ENCODE data around the gene NKIRAS2. TPM values are rescaled to one million over a fixed set of nuclear protein-coding genes. Genes with fewer than 3 reads are reported as not detected.

Gene NKIRAS2
- total and polyA plus RNA-seq, 2 of the 13 experiments (the other 11 are each of a cell fraction or from before 2014, with no cell fraction given), result 27.9 to 42.0 TPM

DNA sequence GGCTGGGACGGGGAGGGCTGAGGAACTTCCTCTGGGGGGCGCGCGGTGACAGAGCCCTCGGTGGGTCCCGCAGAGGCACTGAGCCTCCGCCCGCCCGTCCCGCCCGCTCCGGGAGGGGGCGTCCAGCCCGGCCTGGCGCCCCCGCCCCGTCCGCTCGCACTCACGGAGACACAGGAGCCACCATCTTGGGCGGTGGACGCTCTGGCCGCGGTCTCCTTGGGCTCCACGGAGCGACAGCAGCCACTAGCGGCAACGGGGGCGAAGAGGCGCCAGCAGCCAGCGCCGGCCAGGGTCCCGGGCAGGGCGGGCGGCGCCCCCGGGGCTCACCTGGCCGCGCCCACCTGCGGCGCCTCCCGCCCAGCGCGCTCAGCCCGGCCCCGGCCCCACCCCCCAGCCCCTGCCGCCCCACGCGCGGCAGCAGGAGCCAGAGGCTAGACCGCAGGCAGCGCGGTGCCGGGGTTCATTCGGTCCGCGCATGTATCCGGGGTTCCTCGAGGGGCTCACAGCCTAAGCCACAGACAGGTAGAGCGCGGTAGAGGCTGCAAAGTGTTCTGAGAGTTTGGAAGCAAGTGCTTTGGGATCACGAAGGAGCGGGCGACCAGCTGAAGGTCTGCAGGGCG is 30.6 kb downstream of the NKIRAS2 start, which contains the start of gene C17orf113 (continued):
- TF ChIP-seq ZNF496 (CRISPR knock-in tag; IDR thresholded peaks at IDR 0.05; ENCODE audit: insufficient replicate concordance) (no peak), POGZ (CRISPR knock-in tag; IDR thresholded peaks at IDR 0.05) (peak; percentile 47; the same call in 1 of the 2 replicates), YY1 (IDR thresholded peaks at IDR 0.05; ENCODE audit: insufficient read depth, insufficient replicate concordance, low read depth, low read length) (peak; percentile 94), ZNF138 (CRISPR knock-in tag; IDR thresholded peaks at IDR 0.05; ENCODE audit: low read depth) (0 out of 2 replicates have a peak, but pooled peaks have one; percentile 70)
- TF ChIP-seq, protein P1, sequence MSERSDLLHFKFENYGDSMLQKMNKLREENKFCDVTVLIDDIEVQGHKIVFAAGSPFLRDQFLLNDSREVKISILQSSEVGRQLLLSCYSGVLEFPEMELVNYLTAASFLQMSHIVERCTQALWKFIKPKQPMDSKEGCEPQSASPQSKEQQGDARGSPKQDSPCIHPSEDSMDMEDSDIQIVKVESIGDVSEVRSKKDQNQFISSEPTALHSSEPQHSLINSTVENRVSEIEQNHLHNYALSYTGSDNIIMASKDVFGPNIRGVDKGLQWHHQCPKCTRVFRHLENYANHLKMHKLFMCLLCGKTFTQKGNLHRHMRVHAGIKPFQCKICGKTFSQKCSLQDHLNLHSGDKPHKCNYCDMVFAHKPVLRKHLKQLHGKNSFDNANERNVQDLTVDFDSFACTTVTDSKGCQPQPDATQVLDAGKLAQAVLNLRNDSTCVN (CRISPR knock-in tag; IDR thresholded peaks at IDR 0.05; ENCODE audit: borderline replicate concordance), result no peak; the same call in 1 of the 2 replicates
- TF ChIP-seq, protein P2, sequence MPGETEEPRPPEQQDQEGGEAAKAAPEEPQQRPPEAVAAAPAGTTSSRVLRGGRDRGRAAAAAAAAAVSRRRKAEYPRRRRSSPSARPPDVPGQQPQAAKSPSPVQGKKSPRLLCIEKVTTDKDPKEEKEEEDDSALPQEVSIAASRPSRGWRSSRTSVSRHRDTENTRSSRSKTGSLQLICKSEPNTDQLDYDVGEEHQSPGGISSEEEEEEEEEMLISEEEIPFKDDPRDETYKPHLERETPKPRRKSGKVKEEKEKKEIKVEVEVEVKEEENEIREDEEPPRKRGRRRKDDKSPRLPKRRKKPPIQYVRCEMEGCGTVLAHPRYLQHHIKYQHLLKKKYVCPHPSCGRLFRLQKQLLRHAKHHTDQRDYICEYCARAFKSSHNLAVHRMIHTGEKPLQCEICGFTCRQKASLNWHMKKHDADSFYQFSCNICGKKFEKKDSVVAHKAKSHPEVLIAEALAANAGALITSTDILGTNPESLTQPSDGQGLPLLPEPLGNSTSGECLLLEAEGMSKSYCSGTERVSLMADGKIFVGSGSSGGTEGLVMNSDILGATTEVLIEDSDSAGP (CRISPR knock-in tag; IDR thresholded peaks at IDR 0.05; ENCODE audit: borderline replicate concordance), result peak; percentile 48; the same call in 1 of the 2 replicates

DNA sequence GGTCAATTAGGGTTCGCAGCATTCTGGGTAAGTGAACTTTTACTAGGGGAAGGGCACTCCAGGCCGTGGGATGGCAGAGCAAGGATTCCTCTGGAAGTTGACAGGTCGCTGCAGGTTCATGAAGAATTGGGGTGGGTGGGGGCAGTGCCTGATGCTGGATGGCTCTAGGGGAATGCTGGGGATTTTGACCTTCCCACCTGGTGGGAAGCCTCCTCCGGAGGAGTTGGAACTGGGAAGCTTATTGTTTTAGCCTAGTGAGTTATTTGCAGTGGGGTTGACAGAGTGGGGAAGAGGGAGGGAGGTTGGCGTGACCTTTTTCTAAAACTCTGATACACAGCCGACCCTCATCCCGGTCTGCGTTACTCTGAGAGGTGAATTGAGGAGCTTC is 31.1 kb downstream of the NKIRAS2 start:
- peaks cover 56% of the 10 kb centered on the region for H3K4me1 ChIP-seq (ENCODE audit: insufficient read depth, low read length)

More for the DNA sequence above, 31.1 kb downstream of the NKIRAS2 start:
- no TSS peak for BruUV-seq (replicated peaks)
- 12% methylated on average over 8 of the region's 8 CpGs for WGBS (ENCODE audit: low lambda C conversion rate)
- DNase-seq (ENCODE audit: low spot score) (no peak), FAIRE-seq (no peak), ATAC-seq (no peak)
- no peaks in the 10 kb centered on the region for H3K79me2 ChIP-seq (ENCODE audit: insufficient read depth, low read length)
- intact Hi-C loops (cut with micrococcal nuclease; ENCODE audit: unreplicated experiment) (no loop called here), in situ Hi-C loops (cut with HindIII; ENCODE audit: extremely low pct_ligation_motif_present, low pct_unique_long_range_greater_than_20kb) (no loop called here)
- H3K4me2 ChIP-seq (ENCODE audit: low read depth, low read length), result peak overlapping the region; percentile 98
- no peaks in the 10 kb centered on the region for H3K9me3 ChIP-seq (ENCODE audit: low read length)
- H3K36me3 ChIP-seq (replicated peaks in 1 of 2; ENCODE audit: control insufficient read depth in 1 of 2, insufficient read depth in 2 of 2, low read length in 2 of 2), result no peaks in the 10 kb centered on the region
- no peaks in the 10 kb centered on the region for H4K20me1 ChIP-seq (ENCODE audit: insufficient read depth, low read length)
- 0 out of 2 replicates have a peak overlapping the region, but pooled peaks have one; percentile 16 for H3K9ac ChIP-seq (ENCODE audit: insufficient read depth, low read depth, low read length)
- ChIA-PET POLR2A (interaction anchor here (0.7 to 1.4 kb wide), 5 partner anchors 18 to 93 kb away, joined by 3 to 8 read pairs (median 3); partner anchors contain the start of genes DNAJC7 and KAT2A), CTCF (ENCODE audit: low intra/inter-chr PET ratio, low total read pairs) (interaction anchor here (1.5 kb wide), 2 partner anchors 25 to 66 kb away, joined by 4 to 5 read pairs; no protein-coding TSS in a partner anchor)
- H2AFZ ChIP-seq (ENCODE audit: low read length), result peak overlapping the region; percentile 83
- H3K27ac ChIP-seq (ENCODE audit: extremely low read length, insufficient read depth, low read length), result no peak overlapping the region
- TF ChIP-seq MTF2 (CRISPR knock-in tag; IDR thresholded peaks at IDR 0.05; ENCODE audit: borderline replicate concordance) (peak; percentile 16; the same call in 1 of the 2 replicates), ZNF34 (CRISPR knock-in tag; IDR thresholded peaks at IDR 0.05; ENCODE audit: borderline replicate concordance) (0 out of 2 replicates have a peak, but pooled peaks have one; percentile 7), THAP9 (CRISPR knock-in tag; IDR thresholded peaks at IDR 0.05; ENCODE audit: borderline replicate concordance) (no peak), XRCC5 (optimal IDR thresholded peaks at IDR 0.05; ENCODE audit: low read length) (peak; percentile 1)
- H3K4me3 ChIP-seq (replicated peaks in 1 of 3; ENCODE audit: insufficient read depth in 1 of 3, low read depth in 2 of 3, low read length in 3 of 3), result peak overlapping the region; percentile 64 to 88 (median 67)
- no peaks in the 10 kb centered on the region; a peak in 1 of 5 replicates for H3K27me3 ChIP-seq (ENCODE audit: control insufficient read depth in 1 of 2, insufficient read depth in 2 of 2, low read length in 2 of 2)

Measured in HepG2 (cell line).